Measurements from ENCODE around the gene DCK. TPM values are rescaled to one million over a fixed set of nuclear protein-coding genes. Genes with fewer than 3 reads are reported as not detected.

DCK gene
- total and polyA plus RNA-seq, 2 donors (not counting 1 experiment from before 2014, with no cell fraction given): 34.8 to 58.2 TPM

GRCh38 chr4:70958681-70959080 is 34.8 kb upstream of the DCK start:
- H3K4me1 Mint-ChIP-seq: no peaks in the 10 kb centered on the region
- H3K4me3 Mint-ChIP-seq: no peak overlapping the region
- no peak overlapping the region for H3K27ac Mint-ChIP-seq
- no peaks in the 10 kb centered on the region for H4K20me1 ChIP-seq (ENCODE audit: control insufficient read depth, insufficient read depth, low read length, poor library complexity, severe bottlenecking)
- peaks cover 14% of the 10 kb centered on the region for H3K79me2 ChIP-seq (ENCODE audit: control insufficient read depth, insufficient read depth, low read length)
- H3K9me3 ChIP-seq (ENCODE audit: control extremely low read depth in 1 of 3, control insufficient read depth in 2 of 3, insufficient read depth in 1 of 3, low read length in 2 of 3): no peaks in the 10 kb centered on the region
- H3K27ac ChIP-seq (ENCODE audit: low read length in 2 of 2): no peak overlapping the region
- no peaks in the 10 kb centered on the region for H3K27me3 ChIP-seq (replicated peaks in 1 of 4; ENCODE audit: control extremely low read depth in 1 of 4, control insufficient read depth in 3 of 4, insufficient read depth in 4 of 4, low read length in 3 of 4)
- CTCF ChIA-PET: no interaction called here
- no peaks in the 10 kb centered on the region for H3K4me1 ChIP-seq (ENCODE audit: control insufficient read depth in 2 of 2, insufficient read depth in 2 of 2, low read length in 2 of 2)
- H3K4me2 ChIP-seq (replicated peaks; ENCODE audit: low read depth, low read length, poor library complexity, severe bottlenecking): no peak overlapping the region
- no peaks in the 10 kb centered on the region for H3K27me3 Mint-ChIP-seq
- POLR2A ChIA-PET: interaction anchor here (0.7 kb wide), 1 partner anchor 8 kb away, joined by 3 read pairs; no protein-coding TSS in a partner anchor
- H3K4me3 ChIP-seq (ENCODE audit: control extremely low read depth in 1 of 5, extremely low read depth in 1 of 5, insufficient read depth in 1 of 5, low read depth in 2 of 5, low read length in 4 of 5): no peak overlapping the region
- H3K9me3 Mint-ChIP-seq (ENCODE audit: insufficient read depth): no peaks in the 10 kb centered on the region
- H3K9ac ChIP-seq (ENCODE audit: low read length): no peak overlapping the region
- DNase-seq (no peak), ATAC-seq (ENCODE audit: low read depth) (no peak)
- TF ChIP-seq CTCF (IDR thresholded peaks at IDR 0.05) (no peak), EZH2 (IDR thresholded peaks at IDR 0.05; ENCODE audit: borderline replicate concordance, insufficient read depth, low read depth, low read length, poor library complexity, severe bottlenecking) (no peak)
- H3K36me3 ChIP-seq (replicated peaks in 1 of 2; ENCODE audit: control extremely low read depth in 1 of 2, control insufficient read depth in 1 of 2, extremely low read depth in 1 of 2, insufficient read depth in 2 of 2, low read length in 1 of 2): peaks cover 2 to 6% of the 10 kb centered on the region in 2 experiments
- no peak overlapping the region for H2AFZ ChIP-seq (ENCODE audit: insufficient read depth, low read depth, low read length, poor library complexity, severe bottlenecking)
- intact Hi-C loops (cut with micrococcal nuclease): no loop called here
- 94% methylated on average over 3 of the region's 3 CpGs for WGBS (ENCODE audit: insufficient coverage)

- no peak overlapping the region for H3K4me3 ChIP-seq (ENCODE audit: control extremely low read depth in 1 of 5, extremely low read depth in 1 of 5, insufficient read depth in 1 of 5, low read depth in 2 of 5, low read length in 4 of 5)
- H3K9me3 ChIP-seq (ENCODE audit: control extremely low read depth in 1 of 3, control insufficient read depth in 2 of 3, insufficient read depth in 1 of 3, low read length in 2 of 3): no peaks in the 10 kb centered on the region
- Mint-ChIP-seq H3K4me3 (no peak overlapping the region), H3K27ac (no peak overlapping the region), H3K9me3 (ENCODE audit: insufficient read depth) (no peaks in the 10 kb centered on the region), H3K27me3 (no peaks in the 10 kb centered on the region), H3K4me1 (peaks cover 5% of the 10 kb centered on the region)
- no peak overlapping the region for H2AFZ ChIP-seq (ENCODE audit: insufficient read depth, low read depth, low read length, poor library complexity, severe bottlenecking)
- CTCF ChIA-PET: no interaction called here
- DNase-seq (no peak), ATAC-seq (ENCODE audit: low read depth) (no peak)
- no peaks in the 10 kb centered on the region for H3K36me3 ChIP-seq (replicated peaks in 1 of 2; ENCODE audit: control extremely low read depth in 1 of 2, control insufficient read depth in 1 of 2, extremely low read depth in 1 of 2, insufficient read depth in 2 of 2, low read length in 1 of 2)
- no peak overlapping the region for H3K27ac ChIP-seq (ENCODE audit: low read length in 2 of 2)
- TF ChIP-seq CTCF (IDR thresholded peaks at IDR 0.05) (no peak), EZH2 (IDR thresholded peaks at IDR 0.05; ENCODE audit: borderline replicate concordance, insufficient read depth, low read depth, low read length, poor library complexity, severe bottlenecking) (no peak)
- H3K79me2 ChIP-seq (ENCODE audit: control insufficient read depth, insufficient read depth, low read length): peaks cover 4% of the 10 kb centered on the region
- intact Hi-C loops (cut with micrococcal nuclease): no loop called here
- WGBS (ENCODE audit: insufficient coverage): 88% methylated on average over 5 of the region's 7 CpGs
- no peaks in the 10 kb centered on the region for H3K4me1 ChIP-seq (ENCODE audit: control insufficient read depth in 2 of 2, insufficient read depth in 2 of 2, low read length in 2 of 2)
- no peak overlapping the region for H3K4me2 ChIP-seq (replicated peaks; ENCODE audit: low read depth, low read length, poor library complexity, severe bottlenecking)
- no peaks in the 10 kb centered on the region for H4K20me1 ChIP-seq (ENCODE audit: control insufficient read depth, insufficient read depth, low read length, poor library complexity, severe bottlenecking)
- H3K27me3 ChIP-seq (replicated peaks in 1 of 4; ENCODE audit: control extremely low read depth in 1 of 4, control insufficient read depth in 3 of 4, insufficient read depth in 4 of 4, low read length in 3 of 4): no peaks in the 10 kb centered on the region
- no peak overlapping the region for H3K9ac ChIP-seq (ENCODE audit: low read length)
- POLR2A ChIA-PET: no interaction called here
Observed at GRCh38 chr4:70969076-70969475, 24.4 kb upstream of the DCK start.
